GM19035 (cell line): Measurements from ENCODE around the gene STIM1.
"Not testable (repeated sequence)": the region's sequence is repeated elsewhere in the genome, so short reads cannot be mapped to it uniquely, and the experiment has no call there.

ENCODE experiments used
- ATAC-seq: cut with Tn5 transposase; IDR thresholded peaks from one replicate; pipeline ENCODE4 v1.9.1; 2021; ENCODE audit not compliant: unreplicated experiment

STIM1 gene

GRCh38 chr11:4017129-4017528 is 161.7 kb downstream of the STIM1 start:
- no peak for ATAC-seq

GRCh38 chr11:4018641-4019040 is 163.2 kb downstream of the STIM1 start:
- no peak for ATAC-seq

GRCh38 chr11:4019891-4020290 is 164.4 kb downstream of the STIM1 start:
- no peak for ATAC-seq

- ATAC-seq = no peak
Observed at GRCh38 chr11:4022669-4023068, 167.2 kb downstream of the STIM1 start.

- no peak for ATAC-seq
Observed at GRCh38 chr11:4025248-4025966, 169.9 kb downstream of the STIM1 start.

- no peak for ATAC-seq
Observed at GRCh38 chr11:4025967-4026324, 170.5 kb downstream of the STIM1 start.

GRCh38 chr11:4026389-4026788 is 170.9 kb downstream of the STIM1 start:
- ATAC-seq = no peak

- ATAC-seq = no peak
Observed at GRCh38 chr11:4027746-4028145, 172.3 kb downstream of the STIM1 start.

GRCh38 chr11:4030197-4030596 is 174.7 kb downstream of the STIM1 start:
- no peak for ATAC-seq

- no peak for ATAC-seq
Observed at GRCh38 chr11:4032097-4032496, 176.6 kb downstream of the STIM1 start.

GRCh38 chr11:4035985-4036384 is 180.5 kb downstream of the STIM1 start:
- ATAC-seq = no peak

- no peak for ATAC-seq
Observed at GRCh38 chr11:4039011-4039410, 183.5 kb downstream of the STIM1 start.

- no peak for ATAC-seq
Observed at GRCh38 chr11:4040461-4040860, 185.0 kb downstream of the STIM1 start.

GRCh38 chr11:4041731-4042391 is 186.4 kb downstream of the STIM1 start:
- no peak for ATAC-seq

- no peak for ATAC-seq
Observed at GRCh38 chr11:4044976-4045646, 189.6 kb downstream of the STIM1 start.

GRCh38 chr11:4048340-4048739 is 192.9 kb downstream of the STIM1 start:
- ATAC-seq = no peak

- ATAC-seq = no peak
Observed at GRCh38 chr11:4049006-4049405, 193.5 kb downstream of the STIM1 start.

- no peak for ATAC-seq
Observed at GRCh38 chr11:4050138-4050537, 194.7 kb downstream of the STIM1 start.

GRCh38 chr11:4053200-4053599 is 197.7 kb downstream of the STIM1 start:
- not testable (repeated sequence) for ATAC-seq

GRCh38 chr11:4054643-4055042 is 199.2 kb downstream of the STIM1 start:
- ATAC-seq = no peak

GRCh38 chr11:4059424-4059823 is 204.0 kb downstream of the STIM1 start:
- no peak for ATAC-seq
